GM21576 (cell line): Measurements from ENCODE around the gene EXOC7.
"Not testable (repeated sequence)": the region's sequence is repeated elsewhere in the genome, so short reads cannot be mapped to it uniquely, and the experiment has no call there.

Experiments
- ATAC-seq: cut with Tn5 transposase; IDR thresholded peaks from one replicate; pipeline ENCODE4 v1.9.1; 2021; ENCODE audit warnings: mild to moderate bottlenecking, moderate library complexity; ENCODE audit not compliant: unreplicated experiment

The EXOC7 gene

DNA sequence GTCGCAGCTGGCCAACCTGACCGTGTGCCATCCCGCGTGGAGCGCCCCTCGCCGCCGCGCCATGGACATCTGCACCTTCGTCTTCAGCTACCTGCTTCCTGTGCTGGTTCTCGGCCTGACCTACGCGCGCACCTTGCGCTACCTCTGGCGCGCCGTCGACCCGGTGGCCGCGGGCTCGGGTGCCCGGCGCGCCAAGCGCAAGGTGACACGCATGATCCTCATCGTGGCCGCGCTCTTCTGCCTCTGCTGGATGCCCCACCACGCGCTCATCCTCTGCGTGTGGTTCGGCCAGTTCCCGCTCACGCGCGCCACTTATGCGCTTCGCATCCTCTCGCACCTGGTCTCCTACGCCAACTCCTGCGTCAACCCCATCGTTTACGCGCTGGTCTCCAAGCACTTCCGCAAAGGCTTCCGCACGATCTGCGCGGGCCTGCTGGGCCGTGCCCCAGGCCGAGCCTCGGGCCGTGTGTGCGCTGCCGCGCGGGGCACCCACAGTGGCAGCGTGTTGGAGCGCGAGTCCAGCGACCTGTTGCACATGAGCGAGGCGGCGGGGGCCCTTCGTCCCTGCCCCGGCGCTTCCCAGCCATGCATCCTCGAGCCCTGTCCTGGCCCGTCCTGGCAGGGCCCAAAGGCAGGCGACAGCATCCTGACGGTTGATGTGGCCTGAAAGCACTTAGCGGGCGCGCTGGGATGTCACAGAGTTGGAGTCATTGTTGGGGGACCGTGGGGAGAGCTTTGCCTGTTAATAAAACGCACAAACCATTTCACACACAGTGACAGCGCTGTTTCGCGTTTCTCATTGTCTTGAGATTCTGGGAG is 26.6 kb downstream of the EXOC7 start:
- no peak for ATAC-seq

DNA sequence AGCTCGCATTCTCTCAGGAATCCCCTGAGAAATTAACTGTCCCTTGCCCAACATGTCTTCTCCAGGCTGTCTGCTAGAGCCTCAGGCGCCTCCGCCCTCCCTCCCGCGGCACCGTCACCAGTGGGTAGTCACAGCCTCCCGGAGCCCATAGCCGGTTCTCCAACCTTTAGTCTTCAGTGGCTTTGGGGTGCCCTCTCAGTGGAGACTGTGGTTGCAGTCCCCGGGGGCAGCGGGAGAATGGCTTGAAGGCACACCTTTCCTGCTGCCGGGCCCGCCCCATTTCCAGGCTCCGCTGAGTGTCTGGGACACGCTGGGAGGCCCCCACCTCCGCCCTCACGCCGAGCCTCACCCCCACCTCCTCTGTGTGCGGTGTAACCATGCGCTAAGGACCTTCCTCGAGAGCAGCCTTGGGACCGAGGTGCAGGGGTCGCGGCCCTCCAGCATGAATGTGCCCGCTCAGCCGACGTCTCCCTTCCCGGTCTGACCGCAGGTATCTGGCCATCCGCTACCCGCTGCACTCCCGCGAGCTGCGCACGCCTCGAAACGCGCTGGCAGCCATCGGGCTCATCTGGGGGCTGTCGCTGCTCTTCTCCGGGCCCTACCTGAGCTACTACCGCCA is 27.3 kb downstream of the EXOC7 start:
- no peak for ATAC-seq

DNA sequence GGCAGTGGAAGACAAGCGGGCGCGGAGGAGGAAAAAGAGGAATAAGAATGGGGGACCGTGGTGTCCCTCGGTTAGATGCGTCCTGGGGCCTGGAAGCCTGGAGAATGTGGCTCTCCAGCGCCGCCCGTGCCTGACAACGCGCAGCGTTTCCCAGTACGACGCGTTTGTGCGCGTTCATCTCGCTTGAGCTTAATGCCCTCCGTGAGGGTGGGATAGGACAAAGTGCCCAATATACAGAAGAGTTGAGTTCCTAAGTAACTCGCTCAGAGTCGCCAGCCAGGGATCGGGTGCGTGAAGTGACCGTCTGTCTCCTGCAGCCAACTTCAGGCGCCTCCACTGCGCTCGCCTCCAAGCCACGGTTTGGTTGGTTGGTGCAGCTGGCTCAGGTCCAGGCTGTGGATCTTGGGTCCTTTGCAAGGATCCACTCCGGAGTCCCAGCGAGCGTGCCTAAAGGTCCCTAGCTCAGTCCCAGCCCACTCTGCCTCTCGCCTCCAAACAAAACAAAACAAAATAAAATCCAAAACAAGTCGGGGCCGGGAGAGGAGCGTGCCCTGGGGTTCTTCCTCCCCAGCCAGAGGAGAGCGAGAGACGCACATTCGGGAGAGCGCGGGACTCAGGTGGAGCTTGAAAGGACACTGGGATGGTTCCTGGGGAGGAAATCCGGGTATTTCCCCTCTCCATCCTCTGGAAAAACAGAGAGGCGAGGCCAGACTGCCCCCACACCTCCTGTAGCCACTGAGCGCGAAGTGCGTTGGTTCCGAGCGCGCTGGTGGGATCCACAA is 28.0 kb downstream of the EXOC7 start:
- ATAC-seq = no peak

DNA sequence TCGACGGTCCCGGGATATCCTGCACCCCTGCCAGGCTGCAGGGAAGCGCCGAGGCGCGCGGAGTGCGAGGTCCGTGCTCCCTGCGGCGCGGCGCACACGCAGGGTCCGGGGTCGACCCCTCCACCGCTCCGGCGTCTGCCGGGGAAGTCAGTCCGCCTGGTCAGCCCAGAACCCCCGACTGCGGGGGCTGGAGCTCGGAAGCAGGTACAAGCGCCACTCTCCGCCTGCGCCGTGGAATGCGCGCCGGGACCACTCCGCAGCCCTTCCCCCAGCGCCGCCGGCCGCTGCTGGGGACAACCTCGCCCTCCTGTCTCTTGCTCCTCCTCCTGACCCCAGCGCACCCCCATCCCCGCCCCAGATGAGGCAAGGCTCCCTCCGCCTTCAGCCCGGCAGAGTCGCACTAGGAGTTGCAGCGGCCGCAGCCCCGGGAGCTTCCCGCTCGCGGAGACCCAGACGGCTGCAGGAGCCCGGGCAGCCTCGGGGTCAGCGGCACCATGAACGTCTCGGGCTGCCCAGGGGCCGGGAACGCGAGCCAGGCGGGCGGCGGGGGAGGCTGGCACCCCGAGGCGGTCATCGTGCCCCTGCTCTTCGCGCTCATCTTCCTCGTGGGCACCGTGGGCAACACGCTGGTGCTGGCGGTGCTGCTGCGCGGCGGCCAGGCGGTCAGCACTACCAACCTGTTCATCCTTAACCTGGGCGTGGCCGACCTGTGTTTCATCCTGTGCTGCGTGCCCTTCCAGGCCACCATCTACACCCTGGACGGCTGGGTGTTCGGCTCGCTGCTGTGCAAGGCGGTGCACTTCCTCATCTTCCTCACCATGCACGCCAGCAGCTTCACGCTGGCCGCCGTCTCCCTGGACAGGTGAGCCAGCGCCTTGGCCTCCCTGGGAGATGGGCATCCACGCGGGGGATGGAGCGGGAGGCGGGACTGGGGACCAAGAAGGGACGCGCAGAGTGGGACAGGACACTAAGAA is 28.9 kb downstream of the EXOC7 start, which contains the start of gene GALR2:
TSS of gene GALR2 (plus strand) at position 392 of the 974 bp plus-strand sequence. CDS start at position 495, 103 bp downstream.
- no peak for ATAC-seq

DNA sequence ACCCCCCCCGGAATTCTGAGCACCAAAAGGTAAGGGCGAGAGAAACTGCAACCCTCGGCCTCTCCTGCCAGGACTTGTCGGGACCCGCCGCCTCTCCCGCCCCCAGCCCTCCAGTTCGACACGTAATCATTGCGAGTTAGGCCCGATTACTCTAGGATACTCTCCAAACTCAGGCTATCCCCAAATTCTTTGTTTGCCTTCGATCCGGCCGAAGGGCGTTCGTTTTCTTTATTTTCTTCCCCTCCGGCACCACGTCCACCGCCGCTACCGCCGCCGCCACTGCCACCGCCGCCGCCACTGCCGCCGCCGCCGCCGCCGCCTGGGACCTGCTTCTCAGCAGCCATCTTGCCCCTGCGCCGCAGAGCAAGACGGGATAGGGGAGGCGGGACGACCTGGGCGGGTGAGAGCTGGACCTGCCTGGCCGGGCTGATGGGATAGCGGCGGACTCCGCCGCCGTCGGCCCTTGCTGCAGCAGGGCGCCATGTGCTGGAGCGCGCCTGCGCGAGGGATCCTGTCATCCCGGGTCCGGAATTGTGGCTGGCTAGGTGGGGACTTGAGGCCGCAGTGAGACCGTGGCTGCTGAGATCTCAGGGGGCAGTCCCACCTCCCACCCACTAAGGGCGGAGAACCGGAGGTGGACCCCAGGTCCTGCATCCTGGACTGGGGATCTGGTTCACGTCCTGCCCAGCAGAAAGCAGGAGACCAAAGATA is 31.3 kb downstream of the EXOC7 start, which contains the start of gene SRP68:
TSS of gene SRP68 (minus strand) at position 370 of the 711 bp plus-strand sequence. CDS start at position 344, 26 bp downstream.
- peak; percentile 82 for ATAC-seq

DNA sequence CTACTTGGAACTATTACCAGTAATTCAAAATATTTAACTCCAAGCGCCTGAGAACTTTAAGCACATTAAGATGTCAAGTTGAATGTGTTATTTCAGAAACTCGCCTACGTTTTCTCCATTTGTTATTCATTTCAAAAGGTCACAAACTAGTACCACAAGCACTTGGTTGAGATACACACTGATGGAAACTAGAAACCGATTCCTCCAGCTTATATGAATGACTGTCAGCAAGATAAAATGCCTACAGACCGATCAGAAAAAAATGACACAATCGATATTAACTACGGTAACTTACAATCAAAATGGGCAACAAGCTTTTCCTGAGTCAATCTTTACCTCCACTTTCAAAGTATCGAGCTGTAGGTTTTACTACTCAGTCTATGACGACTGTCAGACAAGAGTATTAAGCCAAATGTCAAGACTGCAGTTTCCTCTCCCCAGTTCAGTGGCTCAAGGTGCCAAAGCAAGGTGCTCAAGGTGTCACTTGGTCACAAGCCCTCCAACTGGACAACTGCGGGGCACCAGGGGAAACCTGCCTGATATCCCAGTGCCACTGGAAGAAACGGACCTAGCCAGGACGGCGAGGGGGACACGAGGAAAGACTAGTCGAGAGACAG is 31.9 kb downstream of the EXOC7 start:
- peak; percentile 18 for ATAC-seq

DNA sequence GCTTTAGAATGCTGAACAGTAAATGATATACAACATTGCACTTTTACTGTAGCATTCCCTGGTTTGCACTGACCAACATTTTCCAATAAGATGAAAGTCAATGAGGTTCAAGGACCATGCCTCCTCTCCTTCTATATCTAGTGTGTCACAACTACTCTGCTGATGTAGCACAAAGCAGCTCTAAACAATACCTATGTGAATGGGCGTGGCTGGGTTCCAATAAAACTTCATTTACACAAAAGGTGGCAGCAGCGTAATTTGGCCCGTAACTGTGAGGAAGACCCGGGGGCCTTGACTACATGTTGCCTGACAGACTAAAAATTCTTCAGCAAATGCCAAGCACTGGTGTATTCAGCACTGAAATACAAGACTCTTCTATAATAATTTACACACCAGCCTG is 37.8 kb downstream of the EXOC7 start:
- ATAC-seq = no peak

DNA sequence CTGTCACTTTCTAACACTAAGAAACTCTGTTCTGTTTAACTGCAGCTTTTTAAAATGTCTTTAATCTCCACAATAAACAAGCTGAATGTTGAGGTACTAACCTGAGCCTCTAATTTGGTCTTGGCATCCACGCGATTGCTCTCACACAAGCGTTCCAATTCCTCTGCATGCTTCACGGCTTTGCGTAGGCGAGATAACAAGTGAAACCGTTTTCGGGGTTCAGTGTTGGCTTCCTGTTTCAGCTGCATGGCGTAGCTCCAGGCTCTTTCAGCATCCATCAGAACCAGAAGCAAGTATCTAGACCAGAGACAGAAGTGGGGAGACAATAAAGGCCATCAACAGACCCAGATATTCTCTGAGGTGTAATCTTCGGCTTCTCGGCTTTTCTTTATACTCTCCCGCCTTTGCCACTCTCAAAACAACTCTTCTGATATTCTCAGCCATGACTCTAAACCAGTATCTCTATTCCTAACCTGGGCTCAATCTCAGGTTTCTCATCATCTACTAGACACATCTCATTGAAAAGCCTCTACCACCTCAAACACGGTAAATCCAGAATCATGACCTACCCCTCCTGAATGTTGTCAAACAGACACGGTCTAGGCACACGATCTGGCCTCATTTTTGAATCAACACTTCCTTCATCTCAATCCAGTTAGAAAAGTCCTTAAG is 39.6 kb downstream of the EXOC7 start:
- ATAC-seq = no peak

DNA sequence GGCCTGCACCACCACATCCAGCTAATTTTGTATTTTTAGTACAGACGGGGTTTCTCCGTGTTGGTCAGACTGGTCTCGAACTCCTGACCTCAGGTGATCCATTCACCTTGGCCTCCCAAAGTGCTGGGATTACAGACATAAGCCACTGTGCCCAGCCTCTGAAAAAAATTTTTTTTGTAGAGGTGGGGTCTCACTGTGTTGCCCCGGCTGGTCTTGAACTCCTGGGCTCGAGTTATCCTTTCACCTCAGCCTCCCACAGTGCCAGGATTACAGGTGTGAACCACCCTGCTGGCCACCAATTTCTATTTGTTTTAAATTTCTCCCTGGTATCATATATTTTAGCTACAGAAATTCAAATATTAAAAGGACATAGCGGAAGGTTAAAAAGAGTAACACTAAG is 45.3 kb downstream of the EXOC7 start:
- ATAC-seq = not testable (repeated sequence)

DNA sequence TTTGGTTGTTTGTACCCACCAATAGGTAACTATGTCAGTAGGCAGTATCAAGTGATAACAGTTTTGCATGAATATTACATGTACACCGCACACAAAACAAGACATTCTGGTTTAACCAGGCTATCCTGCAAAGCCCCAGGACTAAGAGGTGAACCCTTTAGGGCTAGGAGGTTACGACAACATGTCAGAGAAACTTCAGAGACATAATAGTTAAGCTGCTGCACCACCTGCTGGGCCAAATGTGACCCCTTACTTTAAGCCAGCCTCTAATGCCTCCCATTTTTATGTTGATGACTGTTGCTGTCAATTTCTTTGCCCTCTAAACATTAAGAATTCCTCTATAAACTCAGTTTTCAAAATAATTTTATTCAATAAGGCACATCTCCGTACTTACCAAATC is 46.7 kb downstream of the EXOC7 start:
- no peak for ATAC-seq

DNA sequence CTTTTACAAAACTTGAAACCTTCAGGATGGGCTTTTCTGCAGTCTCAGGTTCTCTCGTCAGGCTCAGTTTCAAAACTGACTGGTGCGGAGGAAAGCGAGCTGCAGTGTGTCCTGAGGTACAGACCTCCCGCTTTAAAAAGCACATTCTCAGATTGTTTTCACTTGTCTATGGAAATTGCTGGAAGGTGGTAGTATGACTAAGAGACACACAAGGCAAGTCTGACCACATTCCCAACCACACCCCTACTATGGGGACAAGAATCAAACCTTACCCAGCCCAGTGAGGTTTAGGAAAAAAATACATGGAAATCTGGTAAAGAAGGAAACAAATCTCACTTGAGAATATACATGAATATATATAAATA is 49.5 kb downstream of the EXOC7 start:
- no peak for ATAC-seq

DNA sequence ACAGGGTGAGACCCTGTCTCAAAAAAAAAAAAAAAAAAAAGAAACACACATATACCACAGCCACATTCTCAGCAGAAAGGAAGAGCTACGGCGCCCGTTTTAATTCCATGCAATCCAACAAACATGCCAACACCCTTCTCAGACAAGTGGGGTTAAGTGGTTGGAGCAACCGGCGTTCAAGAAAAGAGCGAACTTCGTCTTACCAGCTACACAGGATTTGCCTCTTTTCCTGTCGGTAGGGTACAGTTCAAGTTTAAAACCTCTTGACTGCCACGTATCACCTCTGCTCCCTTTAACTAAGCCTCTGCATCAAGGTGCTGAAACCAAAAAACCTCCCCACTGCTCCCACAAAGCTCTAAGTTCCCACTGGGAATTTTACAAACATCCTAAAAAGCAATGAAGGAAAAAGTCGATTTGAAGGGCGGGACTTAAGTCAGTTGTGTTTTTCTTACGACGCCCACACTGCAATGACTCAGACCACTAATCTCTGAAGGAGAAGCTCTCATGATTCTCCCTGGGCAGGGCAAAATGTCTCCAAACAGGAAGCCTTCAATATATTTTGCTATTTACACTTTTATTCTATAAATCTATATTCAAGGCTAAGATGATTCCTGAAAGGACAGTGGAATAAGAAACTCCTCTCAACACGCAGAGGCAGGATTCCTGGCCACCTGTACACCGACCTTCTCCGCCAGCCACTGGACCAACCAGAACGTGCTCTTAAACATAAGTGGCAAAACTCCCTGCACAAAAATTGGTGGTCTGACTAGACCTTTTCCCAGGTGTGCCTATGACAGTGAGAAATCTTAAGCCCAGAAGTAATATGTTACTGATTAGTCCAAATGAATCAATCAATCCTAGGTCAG is 50.1 kb downstream of the EXOC7 start:
- no peak for ATAC-seq

DNA sequence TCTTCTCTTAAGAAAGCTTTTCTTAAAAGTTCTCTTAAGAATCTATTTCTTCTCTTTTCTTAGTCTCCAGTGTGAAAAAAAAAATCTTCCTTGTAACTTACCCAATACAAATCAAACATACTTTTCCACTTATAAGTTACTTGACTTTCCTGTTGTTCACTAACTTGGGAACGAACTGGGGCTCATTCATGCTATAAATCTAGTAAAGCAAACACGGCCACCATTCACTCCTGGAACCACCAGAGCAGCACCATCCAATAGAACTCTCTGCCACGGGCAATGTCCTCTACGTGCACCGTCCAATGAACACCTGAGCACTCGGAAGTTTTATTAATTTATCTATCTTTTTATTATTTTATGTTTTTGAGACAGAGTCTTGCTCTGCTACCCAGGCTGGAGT is 52.0 kb downstream of the EXOC7 start:
- no peak for ATAC-seq

DNA sequence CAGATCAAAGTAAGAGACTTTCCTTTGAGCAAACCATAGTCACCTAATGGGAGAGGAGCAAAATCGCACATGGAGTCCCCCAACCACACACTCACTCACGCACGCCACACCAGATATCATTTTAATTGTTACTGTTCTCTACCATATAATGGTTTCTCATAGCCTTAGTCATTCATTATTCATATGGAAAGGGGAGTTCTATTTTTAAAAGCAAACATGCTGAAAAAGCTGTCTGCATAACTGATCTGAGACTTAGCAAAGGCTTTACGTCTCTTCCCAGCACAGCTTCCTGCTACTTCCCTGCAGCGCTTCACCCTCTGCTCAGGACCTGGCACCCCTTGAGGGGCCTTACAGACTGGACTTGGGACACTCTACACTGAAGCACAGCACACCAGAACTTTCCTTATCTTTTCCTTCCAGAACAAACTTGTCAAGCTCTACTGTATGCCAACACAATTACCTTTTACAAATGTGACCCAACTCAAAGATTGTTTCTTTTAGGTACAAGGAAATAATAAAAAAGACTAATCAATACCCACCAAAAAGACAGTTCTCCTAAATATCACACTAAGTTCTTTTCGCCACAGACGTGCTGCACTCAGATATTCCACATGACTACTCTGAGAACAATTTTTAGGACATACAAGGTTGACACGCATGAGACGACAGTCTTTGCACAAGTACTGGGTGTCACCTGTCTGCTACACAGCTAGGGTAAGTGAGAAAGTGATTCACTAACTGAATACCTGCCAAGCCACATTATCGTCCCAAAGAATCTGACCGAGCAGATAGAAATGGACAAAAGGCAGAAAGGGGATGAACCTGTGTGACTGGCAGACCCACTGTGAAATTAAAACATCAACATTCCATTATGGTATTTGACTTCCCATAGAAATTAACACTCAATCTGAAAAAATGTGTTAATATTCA is 52.8 kb downstream of the EXOC7 start:
- ATAC-seq = no peak

DNA sequence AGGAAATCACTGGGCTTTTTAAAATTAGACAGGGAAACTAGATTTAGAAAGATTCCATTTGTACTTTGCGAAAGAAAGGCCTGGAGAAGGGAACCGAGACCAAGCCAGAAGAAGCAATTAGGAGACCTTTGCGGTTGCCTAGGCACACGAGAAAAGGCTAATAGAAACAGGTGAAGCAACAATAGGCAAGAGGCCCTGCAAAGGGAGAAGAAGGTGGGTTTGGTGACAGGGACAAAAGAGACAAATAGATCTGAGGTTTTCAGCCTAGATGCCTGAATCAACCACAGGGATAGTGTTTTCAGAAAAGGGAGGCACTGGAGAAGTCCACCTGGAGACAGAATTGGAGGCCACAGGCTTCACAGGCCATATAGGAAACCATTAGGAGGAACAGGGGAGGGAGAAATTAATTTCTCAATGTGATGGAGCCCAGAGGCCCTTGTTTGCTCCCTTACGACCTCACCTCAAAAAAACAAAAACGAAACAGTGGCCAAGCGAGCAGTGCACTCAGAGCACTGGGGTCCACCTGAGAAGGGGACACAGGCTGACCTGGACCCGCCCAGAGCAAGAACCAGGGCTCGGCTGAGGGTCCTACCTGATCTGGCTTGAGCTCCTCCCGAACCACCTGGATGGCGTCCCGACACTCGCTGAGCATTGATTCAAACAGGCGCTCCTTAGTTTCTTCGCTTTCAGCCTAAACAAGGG is 53.6 kb downstream of the EXOC7 start:
- no peak for ATAC-seq

DNA sequence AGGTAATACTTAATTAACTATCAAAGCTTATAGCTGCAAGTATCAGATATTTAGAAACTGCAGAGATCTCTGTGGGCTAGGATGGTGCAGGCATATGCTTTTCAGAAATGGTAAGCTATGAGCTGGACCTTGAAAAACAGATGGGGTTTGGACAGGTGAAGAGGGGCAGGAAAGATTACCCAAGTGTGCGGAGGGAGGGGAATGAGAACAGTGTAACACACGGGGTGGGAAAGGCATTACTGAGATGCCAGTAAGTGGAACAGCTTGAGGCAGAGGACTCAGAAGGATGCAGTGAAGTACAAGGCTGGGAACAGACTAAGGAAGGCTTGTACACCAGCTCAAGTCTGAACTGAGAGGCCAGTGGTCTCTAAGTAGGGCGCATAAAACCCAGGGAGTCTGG is 54.3 kb downstream of the EXOC7 start:
- no peak for ATAC-seq
